H1 (cell line): ENCODE data around the gene CENPF. TPM values are rescaled to one million over a fixed set of nuclear protein-coding genes. Genes with fewer than 3 reads are reported as not detected.

Experiments used
- CREB1 ChIP-seq: IDR thresholded peaks from 2 replicates; pipeline ENCODE4 v1.6.1; 2012; ENCODE audit warnings: inconsistent platforms
- HDAC2 ChIP-seq, 2 experiments: fragments of 300-600 bp in 1 of 2; sonication (generic) in 1 of 2; IDR thresholded peaks; 2 replicates each; pipeline ENCODE4 v1.6.1; 2011 to 2012; ENCODE audit warnings: low read depth in 2 of 2, low read length in 2 of 2, mild to moderate bottlenecking in 2 of 2, moderate library complexity in 2 of 2, borderline replicate concordance in 1 of 2, inconsistent platforms in 1 of 2
- MAFK ChIP-seq: IDR thresholded peaks from 2 replicates; pipeline ENCODE4 v1.6.1; 2012; ENCODE audit warnings: low read depth, mild to moderate bottlenecking, improper control_type of control experiment, low read length
- SAP30 ChIP-seq: fragments of 300-600 bp; sonication (generic); IDR thresholded peaks from 2 replicates; pipeline ENCODE4 v1.7.1; 2012; ENCODE audit warnings: low read length, moderate library complexity, mild to moderate bottlenecking, inconsistent platforms; ENCODE audit not compliant: insufficient read depth, insufficient replicate concordance
- SUZ12 ChIP-seq: fragments of 200-600 bp; sonication (generic); IDR thresholded peaks from 2 replicates; pipeline ENCODE4 v1.6.1; 2012; ENCODE audit warnings: mild to moderate bottlenecking, inconsistent platforms, low read length, moderate library complexity, mixed read lengths
- TAF7 ChIP-seq: optimal IDR thresholded peaks from 2 replicates; pipeline ENCODE3; 2011; ENCODE audit warnings: low read depth, mild to moderate bottlenecking, inconsistent platforms, low read length, moderate library complexity, borderline replicate concordance
- polyA plus RNA-seq, 7 experiments: library from polyadenylated mRNA; depleted of rRNA in 3 of 7; stranded (reverse) in 5 of 7; unstranded in 2 of 7; fragments of >200 nt in 5 of 7; fragments of 200-250 nt in 2 of 7; gene quantifications; 1 replicate in 5 of 7; 2 replicates in 1 of 7; 4 replicates in 1 of 7; pipeline versions ENCODE4 v1.2.1 to v1.2.3, GENCODE V29; 2011 to 2013; ENCODE audit warnings: missing spikeins in 2 of 7, mixed read lengths in 2 of 7
- total RNA-seq: library from RNA; stranded (reverse); fragmentation: NEBNext Ultra II Directional; extraction: Animal tissue kit (Norgen Biotek cat#: 25700); gene quantifications from 2 replicates; pipeline ENCODE4 v1.2.1, GENCODE V29; 2021
- TF ChIP-seq, protein P1 (sequence below): IDR thresholded peaks from 2 replicates; pipeline ENCODE4 v1.6.1; 2012; ENCODE audit warnings: inconsistent platforms

Gene CENPF
- total and polyA plus RNA-seq, 2 of the 8 experiments (the other 6 are each of a cell fraction or from before 2014, with no cell fraction given): 13.7 to 170 TPM

- no peak for TF ChIP-seq HDAC2 (IDR thresholded peaks at IDR 0.05; ENCODE audit: borderline replicate concordance in 1 of 2, low read depth in 2 of 2, low read length in 2 of 2)
- no peak for TF ChIP-seq TAF7
- TF ChIP-seq SAP30: no peak
- TF ChIP-seq MAFK: no peak
- no peak for TF ChIP-seq SUZ12
- TF ChIP-seq, protein P1, sequence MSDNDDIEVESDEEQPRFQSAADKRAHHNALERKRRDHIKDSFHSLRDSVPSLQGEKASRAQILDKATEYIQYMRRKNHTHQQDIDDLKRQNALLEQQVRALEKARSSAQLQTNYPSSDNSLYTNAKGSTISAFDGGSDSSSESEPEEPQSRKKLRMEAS: no peak
- TF ChIP-seq CREB1: no peak
- TF ChIP-seq, all 59 proteins: peak for 0
These were observed 106.2 kb downstream of the CENPF start (continued) for GRCh38 chr1:214709241-214709640.
